IMR-90 (cell line): Measurements from ENCODE around the gene NMB. TPM values are rescaled to one million over a fixed set of nuclear protein-coding genes. Genes with fewer than 3 reads are reported as not detected.
A peak's percentile ranks its signal among the peaks of the same experiment; 100 is the strongest.

Experiments used
- ATAC-seq: fragments of 200-7000 bp; cut with Tn5 transposase; 2 replicates; pipeline ENCODE4 v1.9.1; 2020; ENCODE audit warnings: low read depth, mild to moderate bottlenecking, moderate library complexity
- BruUV-seq: library from RNA; stranded (reverse); fragments of 400-500 nt; replicated peaks from 2 replicates; lab custom pipeline; 2021; lab: Mats Ljungman, UMichigan
- CTCF ChIA-PET: fragments of 300-600 bp; formaldehyde crosslinking; extraction: SDS; loops from one replicate; lab custom pipeline; 2021; ENCODE audit warnings: antibody characterized with exemption; lab: Yijun Ruan, JAX
- POLR2A ChIA-PET: fragments of 300-600 bp; sonication (Branson Sonifier 250); formaldehyde crosslinking; loops from one replicate; lab custom pipeline; 2022; ENCODE audit warnings: antibody characterized with exemption; ENCODE audit not compliant: unreplicated experiment; lab: Charles Lee
- DNase-seq: peaks from one replicate; pipeline ENCODE4 v3.0.0; 2013
- H2AFZ ChIP-seq: replicated peaks from 2 replicates; pipeline ENCODE3; 2013; ENCODE audit warnings: low read length, mild to moderate bottlenecking; ENCODE audit not compliant: poor library complexity
- H2AK5ac ChIP-seq: 2 replicates; pipeline ENCODE4 v1.6.1; 2013; ENCODE audit warnings: low read depth, low read length, inconsistent platforms
- H2AK9ac ChIP-seq: replicated peaks from 2 replicates; pipeline ENCODE3; 2013; ENCODE audit warnings: mild to moderate bottlenecking, low read depth, low read length, moderate library complexity; ENCODE audit not compliant: poor library complexity
- H2BK120ac ChIP-seq: 2 replicates; pipeline ENCODE4 v1.6.1; 2013; ENCODE audit warnings: low read depth, low read length, inconsistent platforms
- H2BK15ac ChIP-seq: 3 replicates; pipeline ENCODE4 v1.6.1; 2013; ENCODE audit warnings: low read depth, low read length, inconsistent platforms
- H2BK20ac ChIP-seq: 2 replicates; pipeline ENCODE4 v1.6.1; 2013; ENCODE audit warnings: low read depth, mild to moderate bottlenecking, inconsistent platforms, low read length, moderate library complexity
- H2BK5ac ChIP-seq: 2 replicates; pipeline ENCODE4 v1.6.1; 2013; ENCODE audit warnings: mild to moderate bottlenecking, low read depth, low read length, inconsistent platforms; ENCODE audit not compliant: poor library complexity, severe bottlenecking
- H3K14ac ChIP-seq: replicated peaks from 2 replicates; pipeline ENCODE4 v1.6.1; 2013; ENCODE audit warnings: low read depth, low read length, inconsistent platforms
- H3K18ac ChIP-seq: 2 replicates; pipeline ENCODE4 v1.6.1; 2013; ENCODE audit warnings: low read depth, low read length, control low read depth
- H3K23ac ChIP-seq: 2 replicates; pipeline ENCODE4 v1.6.1; 2013; ENCODE audit warnings: low read depth, low read length, inconsistent platforms
- H3K27ac ChIP-seq: 2 replicates; pipeline ENCODE4 v1.5.1; 2013; ENCODE audit warnings: mild to moderate bottlenecking, control low read depth, low read length; ENCODE audit not compliant: insufficient read depth
- H3K27me3 ChIP-seq: 2 replicates; pipeline ENCODE4 v1.6.1; 2013; ENCODE audit warnings: low read length; ENCODE audit not compliant: control insufficient read depth, insufficient read depth
- H3K36me3 ChIP-seq: 2 replicates; pipeline ENCODE4 v1.6.1; 2013; ENCODE audit warnings: low read length, mixed read lengths; ENCODE audit not compliant: control insufficient read depth, insufficient read depth
- H3K4ac ChIP-seq: 2 replicates; pipeline ENCODE4 v1.6.1; 2013; ENCODE audit warnings: low read depth, low read length, inconsistent platforms
- H3K4me1 ChIP-seq: 2 replicates; pipeline ENCODE4 v1.6.1; 2013; ENCODE audit warnings: low read length, mixed read lengths; ENCODE audit not compliant: control insufficient read depth, insufficient read depth
- H3K4me2 ChIP-seq: 2 replicates; pipeline ENCODE4 v1.6.1; 2013; ENCODE audit warnings: low read depth, mild to moderate bottlenecking, control low read depth, low read length, moderate library complexity
- H3K4me3 ChIP-seq: 2 replicates; pipeline ENCODE4 v1.5.1; 2013; ENCODE audit warnings: low read depth, mild to moderate bottlenecking, control low read depth, low read length, moderate library complexity; ENCODE audit not compliant: insufficient read depth
- H3K56ac ChIP-seq: 2 replicates; pipeline ENCODE4 v1.6.1; 2013; ENCODE audit warnings: low read length, inconsistent platforms; ENCODE audit not compliant: insufficient read depth; ENCODE audit errors: extremely low read depth
- H3K79me1 ChIP-seq, 2 experiments: 2 replicates each; pipeline ENCODE4 v1.6.1; 2013; ENCODE audit warnings: low read length in 2 of 2, inconsistent platforms in 1 of 2, low read depth in 1 of 2
- H3K9ac ChIP-seq: 2 replicates; pipeline ENCODE4 v1.6.1; 2013; ENCODE audit warnings: low read depth, low read length, control low read depth
- H3K9me1 ChIP-seq: 2 replicates; pipeline ENCODE4 v1.6.1; 2013; ENCODE audit warnings: low read length, inconsistent platforms; ENCODE audit not compliant: insufficient read depth
- H3K9me3 ChIP-seq: 2 replicates; pipeline ENCODE4 v1.6.1; 2013; ENCODE audit warnings: low read length; ENCODE audit not compliant: control insufficient read depth, insufficient read depth
- H4K20me1 ChIP-seq: 2 replicates; pipeline ENCODE4 v1.6.1; 2013; ENCODE audit warnings: low read length, inconsistent platforms; ENCODE audit not compliant: insufficient read depth
- H4K5ac ChIP-seq: 2 replicates; pipeline ENCODE4 v1.6.1; 2013; ENCODE audit warnings: mild to moderate bottlenecking, low read depth, low read length, control low read depth
- H4K8ac ChIP-seq, 2 experiments: 2 replicates each; pipeline ENCODE4 v1.6.1; 2013; ENCODE audit warnings: low read depth in 2 of 2, low read length in 2 of 2, control low read depth in 1 of 2, inconsistent platforms in 1 of 2
- H4K91ac ChIP-seq: 2 replicates; pipeline ENCODE4 v1.6.1; 2013; ENCODE audit warnings: low read depth, low read length, inconsistent platforms; ENCODE audit not compliant: insufficient read depth
- BHLHE40 ChIP-seq: fragments of 150-350 bp; IDR thresholded peaks from 2 replicates; pipeline ENCODE4 v1.6.1; 2016; ENCODE audit warnings: mild to moderate bottlenecking, low read depth, low read length
- CEBPB ChIP-seq: IDR thresholded peaks from 2 replicates; pipeline ENCODE4 v1.6.1; 2012; ENCODE audit warnings: low read depth, low read length, improper control_type of control experiment
- CHD1 ChIP-seq: IDR thresholded peaks from 2 replicates; pipeline ENCODE4 v1.6.1; 2012; ENCODE audit warnings: low read depth, low read length, improper control_type of control experiment
- ELK1 ChIP-seq: fragments of 150-350 bp; IDR thresholded peaks from 2 replicates; pipeline ENCODE4 v1.6.1; 2016; ENCODE audit warnings: low read depth, mild to moderate bottlenecking, low read length, moderate library complexity, borderline replicate concordance
- FOS ChIP-seq: fragments of 150-350 bp; IDR thresholded peaks from 2 replicates; pipeline ENCODE4 v1.6.1; 2016; ENCODE audit warnings: low read depth, low read length
- MXI1 ChIP-seq: IDR thresholded peaks from 2 replicates; pipeline ENCODE4 v1.6.1; 2012; ENCODE audit warnings: low read depth, mild to moderate bottlenecking, low read length, moderate library complexity, borderline replicate concordance
- NFE2L2 ChIP-seq: fragments of 150-350 bp; IDR thresholded peaks from 2 replicates; pipeline ENCODE4 v1.6.1; 2016; ENCODE audit warnings: low read depth, mild to moderate bottlenecking, low read length
- POLR2A ChIP-seq: IDR thresholded peaks from 2 replicates; pipeline ENCODE4 v1.6.1; 2012; ENCODE audit warnings: mild to moderate bottlenecking, low read depth, low read length
- RAD21 ChIP-seq: IDR thresholded peaks from 2 replicates; pipeline ENCODE4 v1.6.1; 2012; ENCODE audit warnings: low read length, improper control_type of control experiment
- RCOR1 ChIP-seq: IDR thresholded peaks from 2 replicates; pipeline ENCODE4 v1.6.1; 2012; ENCODE audit warnings: mild to moderate bottlenecking, low read length, improper control_type of control experiment; ENCODE audit not compliant: insufficient replicate concordance
- WGBS, 2 experiments: methylation state at CpG; one replicate each; pipeline versions ENCODE4 v1.1.5 to v1.1.7; 2013; ENCODE audit warnings: missing lambda C conversion rate in 2 of 2; ENCODE audit not compliant: insufficient read length in 1 of 2; ENCODE audit errors: extremely low coverage in 2 of 2; 5-methylcytosine and 5-hydroxymethylcytosine counted together
- dilution Hi-C: fragments of 300-500 bp; cut with HindIII; formaldehyde crosslinking; loops from one replicate; pipeline ENCODE4 v1.14.3; 2018; ENCODE audit warnings: low sequenced_read_pairs; ENCODE audit not compliant: unreplicated experiment
- in situ Hi-C: fragments of 300-500 bp; cut with MboI; formaldehyde crosslinking; loops from 3 replicates; pipeline ENCODE4 v1.14.3; 2019; ENCODE audit warnings: low sequenced_read_pairs, inconsistent platforms, mixed read lengths
- intact Hi-C: fragments of 100-400 bp; cut with micrococcal nuclease; formaldehyde crosslinking; loops from 2 replicates; pipeline ENCODE4 v1.10.0; 2022
- polyA plus RNA-seq, 3 experiments: library from polyadenylated mRNA; depleted of rRNA; stranded (reverse); fragments of >200 nt; gene quantifications; 2 replicates each; pipeline ENCODE4 v1.2.3, GENCODE V29; 2012; ENCODE audit warnings: low replicate concordance in 1 of 3
- total RNA-seq: library from RNA; depleted of rRNA; stranded (reverse); fragments of >200 nt; gene quantifications from 2 replicates; pipeline ENCODE4 v1.2.3, GENCODE V29; 2012

The NMB gene
- total and polyA plus RNA-seq, 2 of the 4 experiments (the other 2 are of a cell fraction), result 1.3 to 3.8 TPM

- Histone ChIP-seq H2AK5ac (no peak overlapping the region), H3K56ac (no peak overlapping the region), H4K5ac (no peak overlapping the region), H2BK15ac (no peak overlapping the region), H3K9me1 (peaks cover 6% of the 10 kb centered on the region; the same call in 1 of the 2 replicates), H4K8ac (no peak overlapping the region), H3K79me1 (peaks cover 16 to 32% of the 10 kb centered on the region in 2 experiments), H3K23ac (no peak overlapping the region), H2AFZ (no peak overlapping the region), H3K36me3 (peaks cover 70% of the 10 kb centered on the region), H3K4ac (no peak overlapping the region), H2BK20ac (no peak overlapping the region), H2BK120ac (no peak overlapping the region), H3K14ac (no peak overlapping the region), H2AK9ac (peak overlapping the region; percentile 24), H4K91ac (no peak overlapping the region), H3K18ac (no peak overlapping the region), H3K9ac (no peak overlapping the region), H3K4me3 (no peak overlapping the region), H3K27ac (no peak overlapping the region), H4K20me1 (peaks cover 5% of the 10 kb centered on the region; the same call in 1 of the 2 replicates), H3K9me3 (no peaks in the 10 kb centered on the region), H2BK5ac (no peak overlapping the region), H3K4me1 (0 out of 2 replicates have a peak, but pooled peaks cover 2% of the 10 kb centered on the region), H3K4me2 (no peak overlapping the region), H3K27me3 (no peaks in the 10 kb centered on the region)
- dilution Hi-C loops, result no loop called here
- ChIA-PET CTCF (no interaction called here), POLR2A (no interaction called here)
- WGBS, 2 experiments, result 100% methylated on average over 1 of the region's 10 CpGs; no CpG with 5 or more reads in 1 of the 2 experiments
- ATAC-seq, result no peak
- no peak for DNase-seq
- TF ChIP-seq BHLHE40 (no peak), CEBPB (no peak), POLR2A (no peak), FOS (no peak), ELK1 (no peak), MXI1 (no peak), RCOR1 (no peak), CHD1 (no peak), RAD21 (no peak), NFE2L2 (no peak)
- in situ Hi-C loops, result no loop called here
- intact Hi-C loops, result no loop called here
- no TSS peak for BruUV-seq
These were observed 12.0 kb downstream of the NMB start for GRCh38 chr15:84645997-84646396.
